GM18907 (cell line): ENCODE measurements around the gene SPEG.

Source experiments
- ATAC-seq: cut with Tn5 transposase; IDR thresholded peaks from one replicate; pipeline ENCODE4 v1.9.1; 2021; ENCODE audit warnings: mild to moderate bottlenecking, moderate library complexity; ENCODE audit not compliant: unreplicated experiment

SPEG gene

DNA sequence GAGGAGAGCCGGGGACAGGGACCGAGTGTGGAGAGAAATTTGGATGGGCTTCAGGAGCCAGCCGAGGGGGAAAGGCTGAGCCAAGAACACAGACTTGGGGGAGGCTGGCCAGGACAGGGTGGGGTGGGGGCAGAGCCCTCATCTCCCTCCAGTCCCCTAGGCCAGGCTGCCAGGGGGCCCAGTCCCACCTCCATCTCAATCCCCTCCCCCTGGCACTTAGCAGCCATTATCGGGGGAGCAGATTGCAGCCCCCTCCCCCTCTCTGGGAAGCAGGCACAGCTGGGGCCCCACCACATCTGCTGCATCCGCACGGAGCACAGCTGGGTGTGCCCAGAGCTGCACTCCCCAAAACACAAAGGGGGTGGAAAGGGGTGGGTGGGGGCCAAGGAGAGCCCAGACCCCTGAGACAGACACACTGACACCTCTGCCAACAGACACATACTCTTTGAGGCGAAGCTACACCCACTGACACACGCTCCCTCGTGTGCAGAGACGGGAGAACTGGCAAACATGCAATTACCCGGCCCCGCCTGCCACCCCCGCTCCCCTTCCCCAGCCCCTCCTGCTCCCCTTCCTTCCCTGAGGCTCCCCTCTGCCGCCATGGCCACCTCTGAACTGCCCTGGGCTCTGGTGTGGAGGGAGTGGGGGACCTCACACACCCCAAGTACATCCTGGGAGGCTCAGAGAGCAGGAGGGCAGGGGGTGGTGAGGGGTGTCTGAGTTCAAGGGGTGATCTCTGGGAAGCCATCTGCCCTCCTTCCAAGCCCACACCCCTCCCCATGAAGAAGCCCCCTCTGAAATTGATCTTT, 74.5 kb downstream of the SPEG start:
- peak; percentile 16 for ATAC-seq

GRCh38 chr2:219509780-219510511, 75.3 kb downstream of the SPEG start:
- peak; percentile 60 for ATAC-seq

- no peak for ATAC-seq
Measured at GRCh38 chr2:219510512-219511135, 76.0 kb downstream of the SPEG start.

GRCh38 chr2:219511547-219512325, 77.1 kb downstream of the SPEG start:
- no peak for ATAC-seq

GRCh38 chr2:219512524-219513216, 78.0 kb downstream of the SPEG start:
- no peak for ATAC-seq

DNA sequence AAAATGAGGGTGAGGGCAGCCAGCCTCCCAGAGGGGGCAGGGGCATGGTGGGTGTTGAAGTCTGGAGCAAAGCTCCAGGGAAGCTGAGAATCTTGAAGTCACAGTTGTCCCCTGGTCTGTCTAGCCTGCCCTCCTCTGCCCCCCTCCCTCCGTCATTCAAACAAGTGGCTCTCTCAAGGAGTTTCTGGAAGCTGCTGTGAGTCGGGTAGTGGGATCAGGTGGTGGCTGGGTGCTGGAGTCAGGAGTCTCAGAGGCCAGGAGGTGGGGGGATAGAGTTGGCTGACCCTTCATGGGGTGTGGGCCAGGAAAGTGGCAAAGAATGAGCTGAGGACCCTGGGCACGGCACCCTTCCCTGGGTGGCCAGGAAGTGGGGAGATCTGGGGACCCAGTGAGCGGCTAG, 79.1 kb downstream of the SPEG start:
- ATAC-seq, result no peak

DNA sequence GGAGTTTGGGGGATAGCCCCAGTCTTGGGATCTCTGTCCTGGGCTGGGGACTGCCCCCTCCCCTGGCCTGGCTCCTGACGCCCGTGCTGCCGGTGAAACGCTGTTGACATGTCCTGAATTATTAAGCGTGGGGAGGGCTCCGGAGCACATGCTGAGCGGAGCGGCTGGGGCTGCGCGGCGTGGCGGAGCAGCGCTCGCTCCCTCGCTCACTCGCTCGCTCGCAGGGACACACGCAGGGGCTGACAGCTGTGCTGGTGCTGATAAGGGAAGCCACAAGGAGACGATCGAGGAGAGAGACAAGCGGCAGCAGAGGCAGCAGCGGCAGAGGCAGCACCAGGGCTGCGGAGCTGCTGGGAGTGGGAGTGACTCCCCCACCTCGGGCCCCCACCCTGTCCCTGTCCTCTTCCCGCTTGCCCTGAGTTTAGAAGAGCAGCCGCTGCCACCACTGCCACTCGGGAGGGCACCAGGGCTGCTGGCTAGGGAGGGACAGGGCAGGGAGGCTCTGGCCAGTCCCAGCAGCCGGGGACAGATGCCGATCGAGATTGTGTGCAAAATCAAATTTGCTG, 79.6 kb downstream of the SPEG start, which contains the start of gene ASIC4:
Gene ASIC4, plus strand, starts transcription at position 287 of the 566 bp plus-strand sequence. Its CDS starts 243 bp downstream, at position 530.
- ATAC-seq, result no peak

DNA sequence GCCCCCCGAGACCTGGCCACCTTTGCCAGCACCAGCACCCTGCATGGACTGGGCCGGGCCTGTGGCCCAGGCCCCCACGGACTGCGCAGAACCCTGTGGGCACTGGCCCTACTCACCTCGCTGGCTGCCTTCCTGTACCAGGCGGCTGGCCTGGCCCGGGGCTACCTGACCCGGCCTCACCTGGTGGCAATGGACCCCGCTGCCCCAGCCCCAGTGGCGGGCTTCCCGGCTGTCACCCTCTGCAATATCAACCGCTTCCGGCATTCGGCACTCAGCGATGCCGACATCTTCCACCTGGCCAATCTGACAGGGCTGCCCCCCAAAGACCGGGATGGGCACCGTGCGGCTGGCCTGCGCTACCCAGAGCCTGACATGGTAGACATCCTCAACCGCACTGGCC, 80.2 kb downstream of the SPEG start:
- no peak for ATAC-seq

DNA sequence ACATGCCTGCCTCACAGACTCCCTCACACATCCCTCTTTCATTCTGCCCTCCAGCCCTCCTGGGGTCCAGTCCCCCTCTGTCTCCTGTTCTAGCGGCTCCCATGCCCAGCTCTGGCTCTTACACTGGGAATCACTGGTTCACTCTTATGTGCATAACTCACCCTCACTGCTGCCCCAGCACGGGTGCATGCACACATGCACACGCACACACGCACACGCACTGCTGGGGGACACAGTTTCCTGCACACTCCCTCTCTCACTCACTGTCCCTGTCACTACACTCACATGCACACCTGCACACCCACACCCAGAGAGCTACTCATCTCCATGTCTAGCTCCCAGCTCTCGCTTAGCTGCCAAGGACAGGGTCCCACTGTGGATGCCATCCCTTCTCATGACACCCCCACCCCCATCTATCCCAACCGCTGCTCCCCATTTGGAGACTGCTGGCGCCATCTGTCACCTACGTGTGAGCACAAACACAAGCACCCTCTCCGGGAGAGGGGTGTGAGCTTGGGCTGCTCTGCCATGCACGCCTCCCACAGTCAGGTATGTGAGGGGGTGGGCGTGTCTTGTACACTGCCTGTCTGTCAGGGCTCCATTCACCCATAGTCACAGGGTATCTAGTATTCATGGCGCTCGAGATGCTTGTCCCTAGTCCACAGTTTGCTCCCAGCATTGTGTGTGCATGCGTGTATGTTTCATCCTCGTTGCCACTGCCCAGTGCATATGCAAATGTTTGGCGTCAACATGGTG, 81.4 kb downstream of the SPEG start:
- ATAC-seq, result no peak

GRCh38 chr2:219516888-219517287, 82.2 kb downstream of the SPEG start:
- no peak for ATAC-seq

- ATAC-seq, result no peak
Measured at GRCh38 chr2:219517954-219518778, 83.5 kb downstream of the SPEG start.

- ATAC-seq, result no peak
Measured at GRCh38 chr2:219519526-219519916, 84.9 kb downstream of the SPEG start.

- no peak for ATAC-seq
Measured at GRCh38 chr2:219520079-219520478, 85.4 kb downstream of the SPEG start.

- no peak for ATAC-seq
Measured at GRCh38 chr2:219521066-219521880, 86.6 kb downstream of the SPEG start.

- ATAC-seq, result no peak
Measured at GRCh38 chr2:219522111-219523030, 87.7 kb downstream of the SPEG start.

GRCh38 chr2:219523031-219523671, 88.5 kb downstream of the SPEG start:
- no peak for ATAC-seq
